NB4 (cell line): Measurements from ENCODE around the gene CATSPER2.
"Not testable (repeated sequence)": the region's sequence is repeated elsewhere in the genome, so short reads cannot be mapped to it uniquely, and the experiment has no call there.

Source experiments
- MAX ChIP-seq: IDR thresholded peaks from 2 replicates; pipeline ENCODE4 v1.6.1; 2011; ENCODE audit warnings: low read depth, low read length
- POLR2A ChIP-seq: IDR thresholded peaks from 2 replicates; pipeline ENCODE4 v1.6.1; 2011; ENCODE audit warnings: mild to moderate bottlenecking; ENCODE audit not compliant: insufficient read length; ENCODE audit errors: extremely low read depth

DNA sequence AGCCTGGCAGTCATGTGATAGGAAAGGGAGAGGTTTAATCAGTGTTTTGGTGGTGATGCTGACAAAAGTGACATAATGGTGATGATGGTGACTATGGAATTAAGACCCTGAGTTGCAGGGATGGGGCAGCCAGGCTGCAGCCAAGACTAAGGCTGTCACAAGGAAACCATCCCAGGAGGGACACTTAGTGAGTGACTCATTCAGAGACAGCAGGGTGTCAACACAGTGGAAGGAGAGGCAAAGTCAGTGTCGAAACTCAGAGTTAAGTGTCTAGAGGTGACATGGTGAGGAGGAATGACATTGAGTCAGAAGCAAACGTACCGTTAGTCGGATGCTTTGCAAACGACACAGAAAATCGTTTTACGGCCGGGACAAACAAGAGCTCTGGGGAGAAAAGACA is 14.7 kb upstream of the CATSPER2 start:
- not testable (repeated sequence) for TF ChIP-seq MAX, POLR2A
